ENCODE data around the gene PTGIR.

The PTGIR gene

GRCh38 chr19:46644720-46645119, 19.8 kb upstream of the PTGIR start:
- H3K4me3 ChIP-seq (ENCODE audit: low read length, poor library complexity, severe bottlenecking) = no peak overlapping the region
- H3K9ac ChIP-seq (ENCODE audit: low read depth, low read length, poor library complexity, severe bottlenecking) = no peak overlapping the region
- no peaks in the 10 kb centered on the region for H3K79me2 ChIP-seq (ENCODE audit: insufficient read depth, low read length)
- no peaks in the 10 kb centered on the region for H3K9me3 ChIP-seq (ENCODE audit: insufficient read depth, low read depth, low read length)
- no peaks in the 10 kb centered on the region for H3K9me2 ChIP-seq (replicated peaks; ENCODE audit: low read depth, low read length)
- H3K36me3 ChIP-seq (ENCODE audit: insufficient read depth, low read length) = no peaks in the 10 kb centered on the region
- TF ChIP-seq EZH2phosphoT487 (IDR thresholded peaks at IDR 0.05; ENCODE audit: borderline replicate concordance) = no peak
- no peak for TF ChIP-seq CTCF (conservative IDR thresholded peaks at IDR 0.05; ENCODE audit: low read length)
- no peak overlapping the region for H2AFZ ChIP-seq (ENCODE audit: low read length)
- H3K4me2 ChIP-seq (ENCODE audit: low read depth, low read length, poor library complexity, severe bottlenecking) = no peak overlapping the region
- H3K4me1 ChIP-seq (ENCODE audit: insufficient read depth, low read length, poor library complexity, severe bottlenecking) = no peaks in the 10 kb centered on the region
- no peaks in the 10 kb centered on the region for H4K20me1 ChIP-seq (ENCODE audit: insufficient read depth, low read length, poor library complexity, severe bottlenecking)
- H3F3A ChIP-seq (ENCODE audit: low read depth) = no peaks in the 10 kb centered on the region
- no peaks in the 10 kb centered on the region for H3K27me3 ChIP-seq (ENCODE audit: insufficient read depth, low read length, poor library complexity, severe bottlenecking)

- no peaks in the 10 kb centered on the region for H4K20me1 ChIP-seq (ENCODE audit: insufficient read depth, low read length, poor library complexity, severe bottlenecking)
- no peak overlapping the region for H3K4me3 ChIP-seq (ENCODE audit: low read length, poor library complexity, severe bottlenecking)
- no peak for TF ChIP-seq CTCF (conservative IDR thresholded peaks at IDR 0.05; ENCODE audit: low read length)
- no peak for TF ChIP-seq EZH2phosphoT487 (IDR thresholded peaks at IDR 0.05; ENCODE audit: borderline replicate concordance)
- H3K36me3 ChIP-seq (ENCODE audit: insufficient read depth, low read length) = no peaks in the 10 kb centered on the region
- H3K27me3 ChIP-seq (ENCODE audit: insufficient read depth, low read length, poor library complexity, severe bottlenecking) = no peaks in the 10 kb centered on the region
- no peaks in the 10 kb centered on the region for H3K79me2 ChIP-seq (ENCODE audit: insufficient read depth, low read length)
- no peak overlapping the region for H3K9ac ChIP-seq (ENCODE audit: low read depth, low read length, poor library complexity, severe bottlenecking)
- H3F3A ChIP-seq (ENCODE audit: low read depth) = no peaks in the 10 kb centered on the region
- peaks cover 4% of the 10 kb centered on the region for H3K4me1 ChIP-seq (ENCODE audit: insufficient read depth, low read length, poor library complexity, severe bottlenecking)
- no peak overlapping the region for H3K4me2 ChIP-seq (ENCODE audit: low read depth, low read length, poor library complexity, severe bottlenecking)
- H3K9me3 ChIP-seq (ENCODE audit: insufficient read depth, low read depth, low read length) = no peaks in the 10 kb centered on the region
- H3K9me2 ChIP-seq (replicated peaks; ENCODE audit: low read depth, low read length) = no peaks in the 10 kb centered on the region
- no peak overlapping the region for H2AFZ ChIP-seq (ENCODE audit: low read length)
Measured at GRCh38 chr19:46640656-46641055, 15.8 kb upstream of the PTGIR start.

GRCh38 chr19:46639358-46640182, 14.7 kb upstream of the PTGIR start:
- no peaks in the 10 kb centered on the region for H3K27me3 ChIP-seq (ENCODE audit: insufficient read depth, low read length, poor library complexity, severe bottlenecking)
- H2AFZ ChIP-seq (ENCODE audit: low read length) = no peak overlapping the region
- TF ChIP-seq EZH2phosphoT487 (IDR thresholded peaks at IDR 0.05; ENCODE audit: borderline replicate concordance) = no peak
- TF ChIP-seq CTCF (conservative IDR thresholded peaks at IDR 0.05; ENCODE audit: low read length) = no peak
- peak overlapping the region; percentile 74 for H3K4me2 ChIP-seq (ENCODE audit: low read depth, low read length, poor library complexity, severe bottlenecking)
- H4K20me1 ChIP-seq (ENCODE audit: insufficient read depth, low read length, poor library complexity, severe bottlenecking) = no peaks in the 10 kb centered on the region
- H3K4me1 ChIP-seq (ENCODE audit: insufficient read depth, low read length, poor library complexity, severe bottlenecking) = peaks cover 4% of the 10 kb centered on the region
- H3K9me2 ChIP-seq (replicated peaks; ENCODE audit: low read depth, low read length) = no peaks in the 10 kb centered on the region
- no peaks in the 10 kb centered on the region for H3K9me3 ChIP-seq (ENCODE audit: insufficient read depth, low read depth, low read length)
- H3F3A ChIP-seq (ENCODE audit: low read depth) = no peaks in the 10 kb centered on the region
- H3K9ac ChIP-seq (ENCODE audit: low read depth, low read length, poor library complexity, severe bottlenecking) = no peak overlapping the region
- no peaks in the 10 kb centered on the region for H3K36me3 ChIP-seq (ENCODE audit: insufficient read depth, low read length)
- no peaks in the 10 kb centered on the region for H3K79me2 ChIP-seq (ENCODE audit: insufficient read depth, low read length)
- peak overlapping the region; percentile 67 for H3K4me3 ChIP-seq (ENCODE audit: low read length, poor library complexity, severe bottlenecking)
